HepG2 (cell line): ENCODE results near the gene NHSL1. TPM values are rescaled to one million over a fixed set of nuclear protein-coding genes. Genes with fewer than 3 reads are reported as not detected.

Experiments
- ARHGAP35 ChIP-seq: sonication (generic); formaldehyde crosslinking; IDR thresholded peaks from 2 replicates; pipeline ENCODE4 v1.9.0; 2022; ENCODE audit warnings: mild to moderate bottlenecking, inconsistent platforms, moderate library complexity, missing genetic modification reagents, borderline replicate concordance
- CBFB ChIP-seq: sonication (generic); formaldehyde crosslinking; IDR thresholded peaks from 2 replicates; pipeline ENCODE4 v1.4.0; 2020; ENCODE audit warnings: missing genetic modification reagents
- CENPT ChIP-seq: sonication (generic); formaldehyde crosslinking; IDR thresholded peaks from 2 replicates; pipeline ENCODE4 v1.8.0; 2022; ENCODE audit warnings: low read depth, mild to moderate bottlenecking, moderate library complexity, missing genetic modification reagents
- IRF1 ChIP-seq: sonication (generic); formaldehyde crosslinking; IDR thresholded peaks from 2 replicates; pipeline ENCODE4 v1.4.0; 2020; ENCODE audit warnings: low read depth, mild to moderate bottlenecking, missing genetic modification reagents
- MAFK ChIP-seq, 2 experiments: IDR thresholded peaks in 1 of 2; conservative IDR thresholded peaks in 1 of 2; 2 replicates each; pipeline ENCODE4 v1.6.1; 2011; ENCODE audit warnings: improper control_type of control experiment in 2 of 2, low read length in 2 of 2
- MIER2 ChIP-seq: IDR thresholded peaks from 2 replicates; pipeline ENCODE4 v1.6.1; 2016; ENCODE audit warnings: missing biosample characterization, missing genetic modification reagents
- NFE2L2 ChIP-seq: fragments of 150-350 bp; IDR thresholded peaks from 2 replicates; pipeline ENCODE4 v1.6.1; 2014; ENCODE audit warnings: low read length
- PAXIP1 ChIP-seq: sonication (generic); formaldehyde crosslinking; conservative IDR thresholded peaks from 2 replicates; pipeline ENCODE4 v1.4.0; 2020; ENCODE audit warnings: mild to moderate bottlenecking, missing genetic modification reagents, moderate library complexity
- PLSCR1 ChIP-seq: sonication (generic); formaldehyde crosslinking; IDR thresholded peaks from 2 replicates; pipeline ENCODE4 v1.5.0; 2020; ENCODE audit warnings: missing genetic modification reagents, mild to moderate bottlenecking, borderline replicate concordance
- POLR2AphosphoS5 ChIP-seq: IDR thresholded peaks from 2 replicates; pipeline ENCODE4 v1.6.1; 2012; ENCODE audit warnings: low read depth, low read length
- REPIN1 ChIP-seq: sonication (generic); formaldehyde crosslinking; IDR thresholded peaks from 2 replicates; pipeline ENCODE4 v1.8.0; 2022; ENCODE audit warnings: missing genetic modification reagents, low read depth, mild to moderate bottlenecking, borderline replicate concordance
- SIN3A ChIP-seq: IDR thresholded peaks from 2 replicates; pipeline ENCODE4 v1.6.1; 2011; ENCODE audit warnings: low read depth, mild to moderate bottlenecking, control low read depth, low read length, borderline replicate concordance
- TBL1XR1 ChIP-seq: fragments of 150-350 bp; IDR thresholded peaks from 2 replicates; pipeline ENCODE4 v1.6.1; 2014; ENCODE audit warnings: borderline replicate concordance, low read length; ENCODE audit not compliant: partially characterized antibody
- ZBTB33 ChIP-seq: sonication (generic); formaldehyde crosslinking; IDR thresholded peaks from 2 replicates; pipeline ENCODE4 v1.4.0; 2020; ENCODE audit warnings: missing genetic modification reagents
- ZBTB38 ChIP-seq: sonication (generic); formaldehyde crosslinking; IDR thresholded peaks from 2 replicates; pipeline ENCODE4 v1.5.1; 2020; ENCODE audit warnings: mild to moderate bottlenecking, missing genetic modification reagents
- ZBTB7A ChIP-seq: sonication (generic); formaldehyde crosslinking; IDR thresholded peaks from 2 replicates; pipeline ENCODE4 v1.8.0; 2022; ENCODE audit warnings: mild to moderate bottlenecking, missing genetic modification reagents
- ZFP1 ChIP-seq: IDR thresholded peaks from 2 replicates; pipeline ENCODE4 v1.6.1; 2016
- ZNF670 ChIP-seq: sonication (generic); formaldehyde crosslinking; IDR thresholded peaks from 2 replicates; pipeline ENCODE4 v1.8.0; 2022; ENCODE audit warnings: mild to moderate bottlenecking, missing genetic modification reagents, borderline replicate concordance
- ZNF687 ChIP-seq: sonication (generic); formaldehyde crosslinking; IDR thresholded peaks from 2 replicates; pipeline ENCODE4 v1.5.1; 2020; ENCODE audit warnings: mild to moderate bottlenecking, missing genetic modification reagents, moderate library complexity
- ZNF792 ChIP-seq: IDR thresholded peaks from 2 replicates; pipeline ENCODE4 v1.6.1; 2016
- polyA plus RNA-seq, 8 experiments: library from polyadenylated mRNA; depleted of rRNA in 3 of 8; stranded (reverse) in 7 of 8; unstranded in 1 of 8; fragments of >200 nt; fragmentation: Illumina TruSeq in 4 of 8; extraction: Trizol in 4 of 8; gene quantifications; 2 replicates each; pipeline versions ENCODE4 v1.2.1 to v1.2.3, GENCODE V29; 2011 to 2016; ENCODE audit warnings: low read depth in 4 of 8, missing spikeins in 1 of 8, mixed read lengths in 1 of 8; ENCODE audit not compliant: insufficient read depth in 1 of 8
- total RNA-seq, 5 experiments: library from RNA; depleted of rRNA; stranded (reverse); fragments of >200 nt; fragmentation: Illumina TruSeq; extraction: Trizol; gene quantifications; 2 replicates each; pipeline ENCODE4 v1.2.3, GENCODE V29; 2016; ENCODE audit warnings: low read depth in 1 of 5

The NHSL1 gene
- total and polyA plus RNA-seq, 2 of the 13 experiments (the other 11 are each of a cell fraction or from before 2014, with no cell fraction given) = 24.9 to 53.6 TPM

GRCh38 chr6:138545621-138545980 is 46.3 kb upstream of the NHSL1 start (continued):
- TF ChIP-seq ZFP1 (CRISPR knock-in tag) (no peak), ARHGAP35 (CRISPR knock-in tag) (0 out of 2 replicates have a peak, but pooled peaks have one; percentile 34), ZBTB7A (no peak), ZNF670 (CRISPR knock-in tag) (no peak), CENPT (CRISPR knock-in tag) (no peak), MIER2 (CRISPR knock-in tag) (0 out of 2 replicates have a peak, but pooled peaks have one; percentile 37), ZNF687 (peak; percentile 86), MAFK (conservative IDR thresholded peaks at IDR 0.05 in 1 of 2, IDR thresholded peaks at IDR 0.05 in 1 of 2; ENCODE audit: low read length in 2 of 2) (no peak), IRF1 (CRISPR knock-in tag) (no peak), ZNF792 (CRISPR knock-in tag) (peak; percentile 51; the same call in 1 of the 2 replicates), ZBTB38 (CRISPR knock-in tag) (peak; percentile 97), ZBTB33 (CRISPR knock-in tag) (peak; percentile 87), POLR2AphosphoS5 (peak; percentile 24; the same call in 1 of the 2 replicates), TBL1XR1 (no peak), PAXIP1 (CRISPR knock-in tag) (0 out of 2 replicates have a peak, but pooled peaks have one; percentile 21), CBFB (CRISPR knock-in tag) (no peak), PLSCR1 (CRISPR knock-in tag) (no peak), SIN3A (no peak), NFE2L2 (no peak), REPIN1 (CRISPR knock-in tag) (0 out of 2 replicates have a peak, but pooled peaks have one; percentile 21)
